Liver (tissue), 9 donors: ENCODE measurements around the gene IL9R. TPM values are rescaled to one million over a fixed set of nuclear protein-coding genes. Genes with fewer than 3 reads are reported as not detected.
"Not testable (repeated sequence)": the region's sequence is repeated elsewhere in the genome, so short reads cannot be mapped to it uniquely, and the experiment has no call there.

Experiments
- DNase-seq: peaks from one replicate; pipeline ENCODE4 v3.0.0-alpha.2; 2017; ENCODE audit warnings: low spot score
- H3K27ac ChIP-seq, 2 donors: one replicate each; pipeline ENCODE4 v1.7.0; 2013; ENCODE audit warnings: inconsistent platforms in 2 of 2, low read length in 2 of 2, control low read depth in 1 of 2, low read depth in 1 of 2, mild to moderate bottlenecking in 1 of 2
- H3K27me3 ChIP-seq, 4 donors: one replicate each; pipeline versions ENCODE4 v1.6.1 to v1.7.0; 2013; ENCODE audit warnings: low read length in 3 of 4, inconsistent platforms in 1 of 4, mild to moderate bottlenecking in 1 of 4, moderate library complexity in 1 of 4; ENCODE audit not compliant: control insufficient read depth in 4 of 4, insufficient read depth in 4 of 4
- H3K36me3 ChIP-seq, 4 donors: one replicate each; pipeline versions ENCODE4 v1.6.1 to v1.7.0; 2013; ENCODE audit warnings: low read length in 3 of 4, mild to moderate bottlenecking in 3 of 4, low read depth in 1 of 4, moderate library complexity in 1 of 4; ENCODE audit not compliant: control insufficient read depth in 4 of 4, insufficient read depth in 3 of 4
- H3K4me1 ChIP-seq, 4 donors: one replicate each; pipeline versions ENCODE4 v1.6.1 to v1.7.0; 2013; ENCODE audit warnings: low read length in 3 of 4, mild to moderate bottlenecking in 3 of 4, moderate library complexity in 1 of 4; ENCODE audit not compliant: control insufficient read depth in 4 of 4, insufficient read depth in 4 of 4
- H3K4me3 ChIP-seq, 3 donors: one replicate each; pipeline versions ENCODE4 v1.6.1 to v1.7.0; 2013; ENCODE audit warnings: low read length in 3 of 3, control low read depth in 1 of 3, low read depth in 1 of 3, mild to moderate bottlenecking in 1 of 3
- H3K9ac ChIP-seq, 2 donors: one replicate each; pipeline ENCODE4 v1.7.0; 2013; ENCODE audit warnings: low read length in 2 of 2, mild to moderate bottlenecking in 2 of 2, moderate library complexity in 2 of 2, control low read depth in 1 of 2, low read depth in 1 of 2
- H3K9me3 ChIP-seq, 4 donors: one replicate each; pipeline versions ENCODE4 v1.6.1 to v1.7.0; 2013; ENCODE audit warnings: low read length in 3 of 4; ENCODE audit not compliant: control insufficient read depth in 4 of 4
- EGR1 ChIP-seq, 2 donors: IDR thresholded peaks; 2 replicates each; pipeline ENCODE4 v1.6.1; 2016 to 2018; ENCODE audit warnings: antibody characterized with exemption in 2 of 2, low read depth in 2 of 2
- FOXA2 ChIP-seq: IDR thresholded peaks from 2 replicates; pipeline ENCODE4 v1.6.1; 2016; ENCODE audit warnings: antibody characterized with exemption
- GABPA ChIP-seq, 2 donors: IDR thresholded peaks in 1 of 2; conservative IDR thresholded peaks in 1 of 2; 2 replicates each; pipeline ENCODE4 v1.6.1; 2016; ENCODE audit warnings: antibody characterized with exemption in 2 of 2, mild to moderate bottlenecking in 1 of 2, moderate library complexity in 1 of 2
- HNF4A ChIP-seq, 2 donors: conservative IDR thresholded peaks; 2 replicates each; pipeline ENCODE4 v1.6.1; 2016; ENCODE audit warnings: antibody characterized with exemption in 2 of 2, mild to moderate bottlenecking in 2 of 2
- HNF4G ChIP-seq: IDR thresholded peaks from 2 replicates; pipeline ENCODE4 v1.6.1; 2016; ENCODE audit warnings: antibody characterized with exemption
- JUND ChIP-seq, 2 donors: IDR thresholded peaks; 2 replicates each; pipeline ENCODE4 v1.6.1; 2016; ENCODE audit warnings: antibody characterized with exemption in 2 of 2
- NR2F2 ChIP-seq: IDR thresholded peaks from 2 replicates; pipeline ENCODE4 v1.6.1; 2016; ENCODE audit warnings: antibody characterized with exemption
- RAD21 ChIP-seq, 2 donors: IDR thresholded peaks; 2 replicates each; pipeline ENCODE4 v1.6.1; 2016; ENCODE audit warnings: antibody characterized with exemption in 2 of 2, mild to moderate bottlenecking in 2 of 2
- RXRA ChIP-seq, 2 donors: IDR thresholded peaks; 2 replicates each; pipeline ENCODE4 v1.6.1; 2017 to 2018; ENCODE audit warnings: antibody characterized with exemption in 2 of 2, mild to moderate bottlenecking in 1 of 2
- SP1 ChIP-seq: IDR thresholded peaks from 2 replicates; pipeline ENCODE4 v1.6.1; 2018; ENCODE audit warnings: antibody characterized with exemption, mild to moderate bottlenecking
- TAF1 ChIP-seq: conservative IDR thresholded peaks from 2 replicates; pipeline ENCODE4 v1.6.1; 2016; ENCODE audit warnings: antibody characterized with exemption, mild to moderate bottlenecking
- YY1 ChIP-seq: IDR thresholded peaks from 2 replicates; pipeline ENCODE4 v1.6.1; 2016; ENCODE audit warnings: antibody characterized with exemption, mild to moderate bottlenecking
- WGBS: extraction: QIAGEN DNeasy Blood & Tissue Kit; methylation state at CpG from one replicate; pipeline ENCODE4 v1.1.7; 2013; 5-methylcytosine and 5-hydroxymethylcytosine counted together
- polyA plus RNA-seq, 2 donors: library from polyadenylated mRNA; stranded (reverse) in 1 of 2; unstranded in 1 of 2; fragments of 200-250 nt in 1 of 2; fragments of >200 nt in 1 of 2; fragmentation: Nextera tagmentation in 1 of 2; extraction: Ambion mirVana in 1 of 2; gene quantifications; one replicate each; pipeline versions ENCODE4 v1.2.1 to v1.2.3, GENCODE V29; 2013 to 2015
- total RNA-seq, 2 donors: library from RNA; depleted of rRNA; stranded (reverse); fragments of >200 nt; gene quantifications; one replicate each; pipeline ENCODE4 v1.2.3, GENCODE V29; 2014
- TF ChIP-seq, protein P1 (sequence below): IDR thresholded peaks from 2 replicates; pipeline ENCODE4 v1.6.1; 2016; ENCODE audit warnings: antibody characterized with exemption
- TF ChIP-seq, protein P2 (sequence below): fragments of 150-350 bp; IDR thresholded peaks from 2 replicates; pipeline ENCODE4 v1.5.1; 2017; ENCODE audit warnings: improper control_type of control experiment, low read depth, low read length; ENCODE audit not compliant: missing input control
- TF ChIP-seq, protein P3 (sequence below): IDR thresholded peaks from 2 replicates; pipeline ENCODE4 v1.6.1; 2016; ENCODE audit warnings: antibody characterized with exemption, mild to moderate bottlenecking
- TF ChIP-seq, protein P4 (sequence below): IDR thresholded peaks from 2 replicates; pipeline ENCODE4 v1.6.1; 2016; ENCODE audit warnings: antibody characterized with exemption
- donor health status: healthy.
- donor health status: healthy.
- donor health status: healthy.
- donor health status: healthy.
- donor health status: healthy.

IL9R gene
- total and polyA plus RNA-seq, 4 donors, result 0.05 to 0.08 (median 0.07) TPM; not detected in 1

- no peaks in the 10 kb centered on the region for H3K4me1 ChIP-seq
- WGBS, result 79% methylated on average over 9 of the region's 9 CpGs
- no peaks in the 10 kb centered on the region for H3K9me3 ChIP-seq
- H3K9ac ChIP-seq, result no peak overlapping the region
- H3K36me3 ChIP-seq, result no peaks in the 10 kb centered on the region
- no peaks in the 10 kb centered on the region for H3K27me3 ChIP-seq
- H3K27ac ChIP-seq, result no peak overlapping the region
- TF ChIP-seq GABPA (IDR thresholded peaks at IDR 0.05 in 1 of 2, conservative IDR thresholded peaks at IDR 0.05 in 1 of 2), result no peak
- TF ChIP-seq, protein P1, sequence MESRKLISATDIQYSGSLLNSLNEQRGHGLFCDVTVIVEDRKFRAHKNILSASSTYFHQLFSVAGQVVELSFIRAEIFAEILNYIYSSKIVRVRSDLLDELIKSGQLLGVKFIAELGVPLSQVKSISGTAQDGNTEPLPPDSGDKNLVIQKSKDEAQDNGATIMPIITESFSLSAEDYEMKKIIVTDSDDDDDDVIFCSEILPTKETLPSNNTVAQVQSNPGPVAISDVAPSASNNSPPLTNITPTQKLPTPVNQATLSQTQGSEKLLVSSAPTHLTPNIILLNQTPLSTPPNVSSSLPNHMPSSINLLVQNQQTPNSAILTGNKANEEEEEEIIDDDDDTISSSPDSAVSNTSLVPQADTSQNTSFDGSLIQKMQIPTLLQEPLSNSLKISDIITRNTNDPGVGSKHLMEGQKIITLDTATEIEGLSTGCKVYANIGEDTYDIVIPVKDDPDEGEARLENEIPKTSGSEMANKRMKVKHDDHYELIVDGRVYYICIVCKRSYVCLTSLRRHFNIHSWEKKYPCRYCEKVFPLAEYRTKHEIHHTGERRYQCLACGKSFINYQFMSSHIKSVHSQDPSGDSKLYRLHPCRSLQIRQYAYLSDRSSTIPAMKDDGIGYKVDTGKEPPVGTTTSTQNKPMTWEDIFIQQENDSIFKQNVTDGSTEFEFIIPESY, result no peak
- no peak for TF ChIP-seq TAF1
- TF ChIP-seq SP1, result no peak
- no peak for TF ChIP-seq JUND (IDR thresholded peaks at IDR 0.05)
- TF ChIP-seq HNF4G, result no peak
- TF ChIP-seq, protein P2, sequence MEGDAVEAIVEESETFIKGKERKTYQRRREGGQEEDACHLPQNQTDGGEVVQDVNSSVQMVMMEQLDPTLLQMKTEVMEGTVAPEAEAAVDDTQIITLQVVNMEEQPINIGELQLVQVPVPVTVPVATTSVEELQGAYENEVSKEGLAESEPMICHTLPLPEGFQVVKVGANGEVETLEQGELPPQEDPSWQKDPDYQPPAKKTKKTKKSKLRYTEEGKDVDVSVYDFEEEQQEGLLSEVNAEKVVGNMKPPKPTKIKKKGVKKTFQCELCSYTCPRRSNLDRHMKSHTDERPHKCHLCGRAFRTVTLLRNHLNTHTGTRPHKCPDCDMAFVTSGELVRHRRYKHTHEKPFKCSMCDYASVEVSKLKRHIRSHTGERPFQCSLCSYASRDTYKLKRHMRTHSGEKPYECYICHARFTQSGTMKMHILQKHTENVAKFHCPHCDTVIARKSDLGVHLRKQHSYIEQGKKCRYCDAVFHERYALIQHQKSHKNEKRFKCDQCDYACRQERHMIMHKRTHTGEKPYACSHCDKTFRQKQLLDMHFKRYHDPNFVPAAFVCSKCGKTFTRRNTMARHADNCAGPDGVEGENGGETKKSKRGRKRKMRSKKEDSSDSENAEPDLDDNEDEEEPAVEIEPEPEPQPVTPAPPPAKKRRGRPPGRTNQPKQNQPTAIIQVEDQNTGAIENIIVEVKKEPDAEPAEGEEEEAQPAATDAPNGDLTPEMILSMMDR, result no peak
- no peak for TF ChIP-seq RAD21 (IDR thresholded peaks at IDR 0.05)
- TF ChIP-seq HNF4A (conservative IDR thresholded peaks at IDR 0.05), result no peak
- TF ChIP-seq, protein P3, sequence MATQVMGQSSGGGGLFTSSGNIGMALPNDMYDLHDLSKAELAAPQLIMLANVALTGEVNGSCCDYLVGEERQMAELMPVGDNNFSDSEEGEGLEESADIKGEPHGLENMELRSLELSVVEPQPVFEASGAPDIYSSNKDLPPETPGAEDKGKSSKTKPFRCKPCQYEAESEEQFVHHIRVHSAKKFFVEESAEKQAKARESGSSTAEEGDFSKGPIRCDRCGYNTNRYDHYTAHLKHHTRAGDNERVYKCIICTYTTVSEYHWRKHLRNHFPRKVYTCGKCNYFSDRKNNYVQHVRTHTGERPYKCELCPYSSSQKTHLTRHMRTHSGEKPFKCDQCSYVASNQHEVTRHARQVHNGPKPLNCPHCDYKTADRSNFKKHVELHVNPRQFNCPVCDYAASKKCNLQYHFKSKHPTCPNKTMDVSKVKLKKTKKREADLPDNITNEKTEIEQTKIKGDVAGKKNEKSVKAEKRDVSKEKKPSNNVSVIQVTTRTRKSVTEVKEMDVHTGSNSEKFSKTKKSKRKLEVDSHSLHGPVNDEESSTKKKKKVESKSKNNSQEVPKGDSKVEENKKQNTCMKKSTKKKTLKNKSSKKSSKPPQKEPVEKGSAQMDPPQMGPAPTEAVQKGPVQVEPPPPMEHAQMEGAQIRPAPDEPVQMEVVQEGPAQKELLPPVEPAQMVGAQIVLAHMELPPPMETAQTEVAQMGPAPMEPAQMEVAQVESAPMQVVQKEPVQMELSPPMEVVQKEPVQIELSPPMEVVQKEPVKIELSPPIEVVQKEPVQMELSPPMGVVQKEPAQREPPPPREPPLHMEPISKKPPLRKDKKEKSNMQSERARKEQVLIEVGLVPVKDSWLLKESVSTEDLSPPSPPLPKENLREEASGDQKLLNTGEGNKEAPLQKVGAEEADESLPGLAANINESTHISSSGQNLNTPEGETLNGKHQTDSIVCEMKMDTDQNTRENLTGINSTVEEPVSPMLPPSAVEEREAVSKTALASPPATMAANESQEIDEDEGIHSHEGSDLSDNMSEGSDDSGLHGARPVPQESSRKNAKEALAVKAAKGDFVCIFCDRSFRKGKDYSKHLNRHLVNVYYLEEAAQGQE, result no peak
- TF ChIP-seq, protein P4, sequence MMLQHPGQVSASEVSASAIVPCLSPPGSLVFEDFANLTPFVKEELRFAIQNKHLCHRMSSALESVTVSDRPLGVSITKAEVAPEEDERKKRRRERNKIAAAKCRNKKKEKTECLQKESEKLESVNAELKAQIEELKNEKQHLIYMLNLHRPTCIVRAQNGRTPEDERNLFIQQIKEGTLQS, result no peak
- no peak for TF ChIP-seq EGR1 (IDR thresholded peaks at IDR 0.05; ENCODE audit: low read depth in 2 of 2)
- no peak for TF ChIP-seq FOXA2
- TF ChIP-seq YY1, result no peak
- no peak for TF ChIP-seq NR2F2
- TF ChIP-seq RXRA (IDR thresholded peaks at IDR 0.05), result no peak
- DNase-seq, result no peak
- no peak overlapping the region for H3K4me3 ChIP-seq
These were observed 1.4 kb downstream of the IL9R start for GRCh38 chrX:155998761-155999510.

DNA sequence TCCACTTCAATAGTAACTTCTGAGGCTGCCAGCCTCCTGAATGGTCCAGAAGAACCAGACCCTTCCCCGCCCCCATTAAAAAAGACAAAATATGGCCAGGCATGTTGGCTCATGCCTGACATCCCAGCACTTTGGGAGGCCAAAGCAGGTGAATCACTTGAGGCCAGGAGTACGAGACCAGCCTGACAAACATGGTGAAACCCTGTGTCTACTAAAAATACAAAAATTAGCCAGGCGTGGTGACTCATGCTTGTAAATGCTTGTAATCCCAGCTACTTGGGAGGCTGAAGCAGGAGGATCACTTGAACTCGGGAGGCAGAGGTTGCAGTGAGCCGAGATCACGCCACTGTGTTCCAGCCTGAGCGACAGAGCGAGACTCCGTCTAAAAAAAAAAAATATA is 2.3 kb downstream of the IL9R start:
- H3K27me3 ChIP-seq, H3K9ac ChIP-seq, H3K36me3 ChIP-seq, H3K27ac ChIP-seq, H3K9me3 ChIP-seq, H3K4me1 ChIP-seq, DNase-seq, H3K4me3 ChIP-seq: not testable (repeated sequence)
- 89% methylated on average over 9 of the region's 9 CpGs for WGBS
